ENCODE data around the gene ORAI2.
"Not testable (repeated sequence)": the region's sequence is repeated elsewhere in the genome, so short reads cannot be mapped to it uniquely, and the experiment has no call there.

The ORAI2 gene

DNA sequence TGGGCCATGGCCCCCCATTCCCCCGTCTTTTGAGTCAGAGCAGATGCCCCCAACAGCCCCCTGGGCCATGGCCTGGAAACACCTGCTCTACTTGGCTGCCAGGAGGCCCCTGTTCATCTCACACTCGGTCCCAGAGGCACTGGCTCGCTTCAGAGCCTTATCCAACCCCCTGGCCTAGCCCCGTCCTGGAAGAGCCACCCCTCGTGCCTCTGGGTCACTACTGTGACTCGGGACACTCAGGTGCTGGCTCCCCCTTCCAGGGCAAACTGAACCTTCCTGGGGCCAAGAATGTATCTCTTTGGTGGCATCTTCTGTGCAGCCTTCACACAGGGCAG is 38.4 kb downstream of the ORAI2 start:
- DNase-seq, result no peak

DNA sequence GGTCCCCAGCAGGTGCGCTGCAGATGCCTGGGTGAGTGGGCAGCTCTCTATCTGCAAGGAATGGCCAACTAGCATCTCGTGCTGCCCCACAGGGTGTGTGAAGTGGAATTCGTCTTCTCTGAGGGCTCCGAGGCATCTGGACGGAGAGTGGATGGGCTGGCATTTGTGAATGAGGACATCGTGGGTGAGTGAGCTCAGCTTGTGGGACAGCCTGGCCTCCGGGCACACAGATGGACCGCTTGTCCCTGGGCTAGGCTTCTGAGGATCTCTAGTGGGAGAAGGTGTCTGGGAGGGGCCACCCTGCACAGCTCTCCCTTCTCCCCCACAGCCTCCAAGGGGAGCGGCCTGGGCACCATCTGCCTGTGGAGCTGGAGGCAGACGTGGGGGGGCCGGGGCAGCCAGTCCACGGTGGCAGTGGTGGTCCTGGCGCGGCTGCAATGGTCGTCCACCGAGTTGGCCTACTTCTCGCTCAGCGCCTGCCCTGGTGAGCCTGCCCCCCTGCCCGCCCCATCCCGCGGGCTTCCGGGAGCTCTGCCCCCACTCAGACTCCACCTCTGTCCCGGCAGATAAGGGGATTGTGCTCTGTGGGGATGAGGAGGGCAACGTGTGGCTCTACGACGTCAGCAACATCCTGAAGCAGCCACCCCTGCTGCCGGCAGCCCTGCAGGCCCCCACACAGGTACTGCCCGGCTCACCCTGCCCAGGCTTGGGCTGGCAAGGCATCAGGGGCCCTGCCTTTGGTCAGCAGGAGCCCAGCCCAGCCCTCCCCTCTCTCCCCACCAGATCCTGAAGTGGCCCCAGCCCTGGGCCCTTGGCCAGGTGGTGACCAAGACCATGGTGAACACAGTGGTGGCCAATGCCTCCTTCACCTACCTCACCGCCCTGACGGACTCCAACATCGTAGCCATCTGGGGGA is 39.0 kb downstream of the ORAI2 start:
- no peak for DNase-seq

- no peak for DNase-seq
Observed at GRCh38 chr7:102473271-102473991, 40.1 kb downstream of the ORAI2 start.

DNA sequence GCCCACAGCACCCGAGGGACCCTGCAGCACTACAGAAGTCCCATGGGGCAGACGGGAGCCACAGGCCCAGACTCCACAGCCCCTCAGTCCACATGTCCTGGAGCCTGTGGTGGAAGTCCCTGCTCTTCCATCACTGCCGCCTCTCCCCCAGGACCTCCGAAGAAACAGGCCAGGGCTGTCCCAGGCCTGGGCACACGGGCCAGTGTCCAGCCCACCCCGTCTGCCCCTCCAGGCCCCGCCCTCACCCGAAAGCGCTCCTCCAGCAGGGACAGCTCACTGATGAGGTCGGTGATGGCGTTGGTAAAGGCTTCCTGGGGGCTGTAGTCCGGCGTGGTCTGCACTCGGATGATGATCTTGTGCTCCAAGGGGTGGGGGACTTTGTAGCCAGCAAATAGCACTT is 40.7 kb downstream of the ORAI2 start:
- not testable (repeated sequence) for DNase-seq

DNA sequence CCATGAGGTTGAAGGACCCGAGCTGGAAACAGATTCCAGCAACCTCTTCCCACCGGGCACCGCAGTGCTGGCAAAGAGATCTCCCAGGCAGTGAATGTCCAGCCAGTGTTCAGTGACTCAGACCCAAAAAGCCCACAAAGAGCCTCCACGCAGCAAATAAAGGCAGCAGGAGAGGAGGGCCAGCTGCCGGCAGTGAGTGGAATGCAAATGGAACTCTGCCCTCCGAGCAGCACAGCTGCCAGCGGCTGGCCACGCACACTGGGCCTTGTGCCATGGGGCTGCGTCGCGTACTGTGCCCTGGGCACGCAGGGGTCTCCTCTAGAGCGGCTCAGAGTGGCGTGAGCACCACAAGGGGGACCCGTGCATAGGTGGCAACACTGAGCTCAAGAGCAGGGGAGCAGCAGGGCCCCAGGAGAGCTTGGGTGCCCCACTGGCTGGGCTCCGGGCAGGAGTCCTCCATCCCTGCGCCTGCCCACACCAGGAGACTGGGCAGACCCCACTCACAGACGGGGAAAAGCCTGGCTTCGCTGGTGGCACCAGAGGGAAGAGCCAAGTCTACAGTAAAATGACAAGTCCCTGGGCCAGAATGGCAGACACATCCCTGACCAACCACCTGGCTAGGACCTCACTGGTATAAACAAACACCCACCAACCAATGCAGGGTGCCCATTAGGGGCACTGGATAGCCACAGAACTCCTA is 41.5 kb downstream of the ORAI2 start:
- not testable (repeated sequence) for DNase-seq

DNA sequence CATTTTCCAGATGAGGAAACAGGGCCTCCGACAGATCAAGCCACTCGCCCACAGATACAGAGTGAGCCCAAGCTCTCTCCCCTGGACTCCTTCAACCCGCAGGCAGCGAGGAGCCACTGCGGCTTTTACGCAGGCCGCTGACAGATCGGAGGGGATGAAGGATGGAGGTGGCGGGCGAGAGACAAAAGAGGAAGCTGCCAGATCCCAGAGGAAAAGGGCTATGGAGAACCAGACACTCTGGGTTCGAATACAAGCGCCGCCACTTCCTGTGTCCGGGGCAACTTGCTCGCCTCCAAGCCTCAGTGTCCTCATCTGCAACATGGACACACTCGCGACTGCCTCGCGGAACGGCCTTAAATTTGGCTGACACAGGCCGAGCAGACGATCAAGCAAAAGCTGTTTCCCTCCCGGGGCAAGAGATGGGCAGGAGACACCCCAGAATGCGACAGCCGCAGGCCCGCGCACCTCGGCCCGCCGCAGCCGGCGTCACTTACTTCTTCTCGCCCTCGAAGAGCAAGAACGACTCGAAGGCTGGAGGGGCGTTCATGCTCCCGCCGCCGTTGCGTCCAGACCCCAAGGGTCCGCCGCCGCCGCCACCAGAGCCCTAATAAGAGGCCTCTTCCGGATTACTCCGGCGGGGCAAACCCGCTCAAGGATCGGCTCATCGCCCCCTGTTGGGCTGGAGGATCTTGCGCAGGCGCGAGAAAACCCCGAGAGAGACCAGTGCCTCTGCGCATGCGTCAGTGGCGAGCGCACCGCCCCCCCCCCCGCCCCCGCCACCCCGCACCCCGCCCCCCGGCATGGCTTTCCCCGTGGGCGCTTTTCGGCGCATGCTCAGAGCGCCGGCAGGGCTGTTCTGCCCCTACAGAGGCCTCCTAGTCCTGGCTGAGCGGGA is 45.2 kb downstream of the ORAI2 start, which contains the start of gene POLR2J:
POLR2J (minus strand) TSS at position 609 of the 895 bp plus-strand sequence; CDS start at position 547, 62 bp downstream.
- not testable (repeated sequence) for DNase-seq

GRCh38 chr7:102479209-102479584 is 45.8 kb downstream of the ORAI2 start:
- not testable (repeated sequence) for DNase-seq

GRCh38 chr7:102479982-102480637 is 46.7 kb downstream of the ORAI2 start:
- DNase-seq, result not testable (repeated sequence)

GRCh38 chr7:102481962-102482361 is 48.6 kb downstream of the ORAI2 start:
- not testable (repeated sequence) for DNase-seq

- DNase-seq, result not testable (repeated sequence)
Observed at GRCh38 chr7:102484317-102484716, 50.9 kb downstream of the ORAI2 start.

DNA sequence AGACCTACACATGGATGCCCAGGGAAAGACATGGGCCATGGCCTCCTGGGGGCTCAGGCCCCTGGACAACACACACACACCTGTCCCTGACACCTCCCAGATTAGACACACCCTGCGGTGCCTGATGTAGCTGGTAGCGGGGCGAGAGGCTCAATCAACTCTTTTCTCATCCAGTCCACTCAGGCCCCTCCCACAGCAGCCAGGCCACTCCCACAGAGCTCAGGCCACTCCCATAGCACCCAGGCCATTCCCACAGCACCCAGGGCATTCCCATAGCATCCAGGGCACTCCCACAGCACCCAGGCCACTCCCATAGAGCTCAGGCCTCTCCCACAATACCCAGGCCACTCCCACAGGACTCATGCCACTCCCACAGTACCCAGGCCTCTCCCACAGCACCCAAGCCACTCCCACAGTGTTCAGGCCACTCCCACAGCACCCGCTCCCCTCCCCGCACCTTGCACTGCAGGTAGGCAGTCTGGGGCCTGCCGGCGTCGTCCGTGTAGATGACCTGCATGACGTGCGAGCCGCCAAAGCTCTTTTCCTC is 57.2 kb downstream of the ORAI2 start:
- DNase-seq, result not testable (repeated sequence)

- DNase-seq, result not testable (repeated sequence)
Observed at GRCh38 chr7:102493220-102493935, 60.0 kb downstream of the ORAI2 start.

GRCh38 chr7:102494026-102494425 is 60.7 kb downstream of the ORAI2 start:
- DNase-seq, result not testable (repeated sequence)

GRCh38 chr7:102494473-102495149 is 61.2 kb downstream of the ORAI2 start:
- DNase-seq, result not testable (repeated sequence)

GRCh38 chr7:102496861-102497260 is 63.5 kb downstream of the ORAI2 start:
- not testable (repeated sequence) for DNase-seq

- DNase-seq, result not testable (repeated sequence)
Observed at GRCh38 chr7:102497308-102497707, 63.9 kb downstream of the ORAI2 start.

GRCh38 chr7:102498321-102498720 is 64.9 kb downstream of the ORAI2 start:
- not testable (repeated sequence) for DNase-seq

DNA sequence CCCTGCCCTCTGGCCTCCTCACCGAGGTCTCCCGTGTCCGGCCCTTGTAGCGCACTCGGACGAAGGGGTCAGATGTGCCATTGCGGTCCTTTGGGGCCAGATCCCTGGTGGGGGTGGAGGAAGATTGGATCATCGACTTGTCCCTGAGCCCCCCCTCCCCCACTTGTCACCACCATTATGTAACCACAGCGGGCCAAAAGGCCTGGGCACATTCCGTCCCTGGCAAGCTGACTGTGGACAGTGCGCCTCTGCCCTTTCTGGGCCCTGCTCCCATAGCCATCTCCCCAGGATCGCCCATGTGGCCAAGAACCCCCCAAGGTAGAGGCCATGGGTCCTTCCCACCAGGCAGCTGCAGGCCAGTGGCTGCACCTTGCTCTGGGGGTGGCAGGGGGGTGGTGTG is 69.8 kb downstream of the ORAI2 start:
- DNase-seq, result not testable (repeated sequence)

DNA sequence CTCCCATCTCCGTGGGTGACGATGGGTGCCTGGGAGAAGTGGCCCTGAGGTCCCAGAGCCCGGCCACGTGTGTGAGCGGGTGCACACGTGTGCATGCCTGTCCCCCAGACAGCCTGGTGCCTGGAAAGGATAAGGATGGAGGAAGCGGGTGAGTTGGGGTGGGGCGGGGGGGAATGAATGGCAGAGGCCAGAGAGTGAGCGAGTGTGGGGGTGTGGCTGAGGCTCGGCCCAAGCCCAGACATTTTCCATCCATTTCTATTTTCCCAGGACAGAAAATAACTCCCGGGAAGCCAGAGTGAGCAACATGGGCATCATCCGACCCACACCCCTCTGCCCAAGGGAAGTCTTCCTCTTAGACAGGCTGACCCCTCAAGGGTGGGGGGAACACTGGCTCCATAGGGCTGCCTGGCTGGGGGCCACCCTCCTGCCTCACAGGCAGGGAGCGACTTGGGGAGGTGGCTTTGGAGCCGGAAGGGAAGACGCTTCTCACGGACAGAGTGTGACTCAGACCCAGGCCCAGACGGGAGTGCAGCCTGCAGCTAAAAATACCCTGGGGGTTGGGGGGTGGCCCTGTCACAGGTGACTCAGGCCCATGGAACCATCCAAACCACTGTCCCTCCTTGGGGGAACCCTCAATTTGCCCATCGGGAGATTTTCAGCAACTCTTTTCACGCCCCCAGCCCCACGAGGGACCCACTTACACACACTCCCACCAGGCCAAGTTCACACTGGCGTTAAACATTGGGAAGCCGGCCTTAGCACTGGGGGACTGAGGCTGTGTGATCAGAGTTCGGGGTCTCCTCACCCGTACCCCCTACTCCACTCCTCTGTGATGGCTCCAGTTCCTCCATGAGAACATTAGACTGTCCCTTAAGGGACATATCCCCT is 72.2 kb downstream of the ORAI2 start:
- not testable (repeated sequence) for DNase-seq
